PFSK-1 (cell line): ENCODE results near the gene BABAM2.

ENCODE experiments used
- POLR2AphosphoS5 ChIP-seq: IDR thresholded peaks from 2 replicates; pipeline ENCODE4 v1.6.1; 2012; ENCODE audit warnings: low read depth, mild to moderate bottlenecking, control low read depth, low read length, moderate library complexity
- SIN3A ChIP-seq: IDR thresholded peaks from 2 replicates; pipeline ENCODE4 v1.6.1; 2012; ENCODE audit warnings: mild to moderate bottlenecking, low read length, moderate library complexity, borderline replicate concordance; ENCODE audit not compliant: insufficient read depth
- TAF1 ChIP-seq: IDR thresholded peaks from 2 replicates; pipeline ENCODE4 v1.6.1; 2012; ENCODE audit warnings: low read length, control low read depth, borderline replicate concordance; ENCODE audit not compliant: insufficient read depth

DNA sequence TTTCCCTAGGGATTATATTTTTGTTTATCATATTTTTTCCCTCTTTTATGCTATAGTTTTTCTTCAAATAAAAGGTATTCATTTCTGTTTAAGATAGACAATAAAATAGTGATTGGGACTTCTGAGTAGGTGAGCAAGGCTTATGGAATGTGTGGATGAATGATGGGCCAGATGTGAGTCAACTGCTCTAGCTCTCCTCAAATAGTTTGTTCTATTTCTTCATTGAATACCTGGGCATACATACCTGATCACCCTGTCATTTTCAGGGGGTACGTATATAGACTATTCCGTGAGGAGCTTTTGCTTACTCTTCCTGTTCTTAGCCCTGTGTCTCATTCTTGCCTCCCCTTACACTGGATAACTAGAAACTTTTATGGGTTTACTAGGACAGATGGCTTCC is 41.9 kb downstream of the BABAM2 start:
- TF ChIP-seq POLR2AphosphoS5, result no peak
- TF ChIP-seq TAF1, result no peak
- no peak for TF ChIP-seq SIN3A
